HG02588 (cell line): ENCODE data around the gene TNFRSF1A.

ENCODE experiments used
- ATAC-seq: cut with Tn5 transposase; IDR thresholded peaks from one replicate; pipeline ENCODE4 v1.9.1; 2021; ENCODE audit warnings: mild to moderate bottlenecking, moderate library complexity; ENCODE audit not compliant: unreplicated experiment

The TNFRSF1A gene

GRCh38 chr12:6341417-6342139 lies at the start of gene TNFRSF1A:
TNFRSF1A (minus strand) TSS chr12:6342076; CDS start chr12:6341814, 262 bp downstream.
- ATAC-seq, result no peak

GRCh38 chr12:6391013-6391412 lies 49.1 kb upstream of the TNFRSF1A start:
- ATAC-seq, result no peak

- ATAC-seq, result no peak
These were observed 48.4 kb upstream of the TNFRSF1A start for GRCh38 chr12:6390084-6390799.

DNA sequence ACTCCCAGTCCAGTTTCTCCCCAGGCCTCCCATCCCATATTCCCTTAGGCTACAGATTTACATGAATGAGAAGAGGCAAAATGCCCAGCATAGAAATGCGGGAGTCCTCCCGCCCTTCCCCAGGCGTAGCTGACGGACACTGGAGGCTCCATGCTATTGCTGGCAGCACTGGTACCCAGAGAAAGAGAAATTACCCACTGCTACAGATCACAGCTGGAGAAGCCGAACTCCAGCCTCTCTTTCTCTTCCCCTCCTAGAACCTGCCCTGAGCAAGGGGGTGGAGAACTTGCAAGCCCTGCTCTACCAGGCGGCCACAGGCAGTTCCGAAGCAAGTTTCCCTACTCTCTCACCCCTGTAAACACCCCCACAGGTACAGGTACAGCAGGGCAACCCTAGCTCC lies 45.7 kb upstream of the TNFRSF1A start:
- ATAC-seq, result no peak

- ATAC-seq, result no peak
These were observed 44.6 kb upstream of the TNFRSF1A start for GRCh38 chr12:6386491-6386890.

- ATAC-seq, result no peak
These were observed 44.2 kb upstream of the TNFRSF1A start for GRCh38 chr12:6386038-6386437.

DNA sequence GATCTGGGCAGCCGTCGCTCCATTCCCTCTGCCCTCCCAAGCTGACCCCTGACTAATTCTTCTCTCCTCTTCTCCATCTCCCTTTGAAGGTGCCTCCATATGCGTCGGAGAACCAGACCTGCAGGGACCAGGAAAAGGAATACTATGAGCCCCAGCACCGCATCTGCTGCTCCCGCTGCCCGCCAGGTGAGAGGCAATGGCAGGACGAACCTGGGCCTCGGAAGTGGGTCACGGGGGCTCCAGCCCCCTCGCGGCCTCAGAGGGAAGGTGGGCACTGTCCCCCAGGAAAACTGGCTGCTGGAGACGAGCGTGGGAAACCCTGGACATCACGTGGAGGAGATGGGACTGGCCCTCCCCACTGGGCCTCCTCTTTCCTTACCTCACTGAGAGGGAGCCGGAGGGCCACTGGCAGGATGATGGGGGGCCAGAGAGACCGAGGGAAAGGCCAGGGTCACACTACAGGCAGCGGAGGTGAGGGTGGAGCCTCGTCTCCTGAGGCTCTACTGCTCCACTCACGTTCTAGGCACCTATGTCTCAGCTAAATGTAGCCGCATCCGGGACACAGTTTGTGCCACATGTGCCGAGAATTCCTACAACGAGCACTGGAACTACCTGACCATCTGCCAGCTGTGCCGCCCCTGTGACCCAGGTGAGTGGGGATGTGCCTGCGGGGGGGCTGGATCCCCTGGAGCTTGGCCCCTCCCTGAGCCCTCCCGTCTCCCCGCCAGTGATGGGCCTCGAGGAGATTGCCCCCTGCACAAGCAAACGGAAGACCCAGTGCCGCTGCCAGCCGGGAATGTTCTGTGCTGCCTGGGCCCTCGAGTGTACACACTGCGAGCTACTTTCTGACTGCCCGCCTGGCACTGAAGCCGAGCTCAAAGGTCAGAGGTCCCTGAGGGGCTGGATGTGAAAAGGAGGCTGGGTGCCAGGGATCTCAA lies 42.9 kb upstream of the TNFRSF1A start:
- ATAC-seq, result no peak

- no peak for ATAC-seq
These were observed 42.0 kb upstream of the TNFRSF1A start, which contains the start of gene LTBR for GRCh38 chr12:6383572-6384498. LTBR (plus strand) TSS chr12:6384162; CDS start chr12:6384359, 197 bp downstream.

GRCh38 chr12:6382982-6383381 lies 41.1 kb upstream of the TNFRSF1A start:
- no peak for ATAC-seq

DNA sequence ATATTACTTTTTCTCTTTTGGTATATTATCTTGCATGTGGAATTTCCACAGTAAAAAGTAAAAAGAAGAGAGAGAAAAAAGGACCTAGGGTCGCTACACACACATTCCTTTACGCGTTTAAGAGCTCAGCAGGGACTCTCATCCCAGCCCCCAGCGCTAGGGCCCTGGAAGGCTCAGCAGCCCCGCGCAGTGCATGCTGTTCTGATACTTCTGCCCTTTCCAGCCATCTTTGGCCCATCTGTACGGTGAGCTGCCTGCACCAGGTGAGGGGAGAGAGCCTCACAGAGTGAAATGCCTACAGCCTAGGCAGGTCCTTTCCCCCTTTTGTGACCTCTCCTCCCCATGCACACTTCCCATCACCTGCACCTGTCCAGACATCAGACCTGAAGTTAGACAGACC lies 40.5 kb upstream of the TNFRSF1A start:
- no peak for ATAC-seq

GRCh38 chr12:6380141-6381121 lies 38.6 kb upstream of the TNFRSF1A start:
- ATAC-seq, result no peak

GRCh38 chr12:6378709-6379472 lies 37.0 kb upstream of the TNFRSF1A start:
- ATAC-seq, result no peak

- ATAC-seq, result no peak
These were observed 35.8 kb upstream of the TNFRSF1A start for GRCh38 chr12:6377667-6377994.

DNA sequence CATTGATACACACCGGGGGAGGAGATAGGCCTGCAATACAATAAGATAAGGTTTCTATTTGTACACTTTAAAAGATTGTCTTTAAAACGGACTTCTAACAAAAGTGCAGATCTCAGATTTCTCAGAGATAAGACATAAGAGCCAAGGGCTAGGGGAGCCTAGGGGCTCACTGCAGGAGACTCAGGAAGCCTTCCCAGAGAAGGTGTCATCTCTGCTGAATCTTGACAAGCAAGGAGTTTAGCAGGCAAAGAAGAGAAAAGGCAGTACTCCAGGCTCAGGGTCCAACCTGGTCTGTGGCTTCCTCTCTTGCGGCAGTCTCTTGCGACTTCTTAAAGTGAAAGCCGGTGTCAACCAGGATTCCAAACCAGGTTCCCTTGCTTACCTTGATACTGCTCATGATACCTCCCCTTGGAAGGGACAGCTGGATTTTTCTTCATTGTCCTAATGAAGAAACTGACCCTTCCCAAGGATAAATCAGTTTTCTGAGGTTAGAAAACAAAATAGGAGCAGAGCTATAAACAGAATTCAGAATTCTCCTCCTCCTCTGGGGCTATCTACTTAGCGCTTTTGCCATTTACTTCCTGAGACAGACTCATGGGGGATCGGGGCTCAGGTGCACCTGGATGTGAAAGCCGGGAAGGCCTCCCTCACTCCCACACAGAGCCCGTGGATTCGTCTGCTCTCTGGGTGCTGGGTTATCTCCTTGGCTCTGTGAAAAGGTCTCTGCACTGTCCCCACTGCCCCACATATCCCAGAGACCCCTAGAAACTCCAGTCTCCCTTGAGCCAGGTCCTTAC lies 35.2 kb upstream of the TNFRSF1A start:
- no peak for ATAC-seq

GRCh38 chr12:6376079-6376869 lies 34.4 kb upstream of the TNFRSF1A start:
- ATAC-seq, result no peak

GRCh38 chr12:6375269-6376078 lies 33.6 kb upstream of the TNFRSF1A start, which contains the start of gene SCNN1A:
SCNN1A (minus strand) TSS chr12:6375563; CDS start chr12:6374783, 780 bp downstream.
- ATAC-seq, result no peak
